Activated T-helper 1 cell treated with anti-CD3 and anti-CD28 coated beads, Interleukin-12 subunit alpha, Interleukin-12 subunit beta, Interleukin-2, Interleukin-4 antibody, amounts not matched to agents 30 ng/mL and 10 ng/mL and 1 ng/mL, durations not matched to agents 14 hours and 24 hours and 36 hours (primary cell): ENCODE measurements around the gene FBXO47. TPM values are rescaled to one million over a fixed set of nuclear protein-coding genes. Genes with fewer than 3 reads are reported as not detected.

Experiments used
- DNase-seq: peaks from one replicate; pipeline ENCODE4 v3.0.0; 2021; ENCODE audit warnings: low spot score
- H3K27ac Mint-ChIP-seq: one replicate; pipeline ENCODE4 v1.8.0; 2021; ENCODE audit warnings: mild to moderate bottlenecking, mixed read lengths
- H3K27me3 Mint-ChIP-seq: one replicate; pipeline ENCODE4 v1.8.0; 2022; ENCODE audit warnings: mild to moderate bottlenecking, moderate library complexity, mixed read lengths; ENCODE audit not compliant: insufficient read depth
- H3K36me3 Mint-ChIP-seq: one replicate; pipeline ENCODE4 v1.8.0; 2021; ENCODE audit warnings: low read depth, mixed read lengths
- H3K4me1 Mint-ChIP-seq: one replicate; pipeline ENCODE4 v1.8.0; 2021; ENCODE audit warnings: low read depth, mixed read lengths
- H3K4me3 Mint-ChIP-seq: one replicate; pipeline ENCODE4 v1.8.0; 2021; ENCODE audit warnings: mild to moderate bottlenecking, moderate library complexity, mixed read lengths
- H3K9me3 Mint-ChIP-seq: one replicate; pipeline ENCODE4 v1.8.0; 2021; ENCODE audit warnings: mixed read lengths
- intact Hi-C: fragments of 100-400 bp; cut with micrococcal nuclease; formaldehyde crosslinking; loops from one replicate; pipeline ENCODE4 v1.15.1; 2024
- total RNA-seq: library from RNA; stranded (reverse); gene quantifications from 2 replicates; pipeline ENCODE4 v1.2.3, GENCODE V29; 2022

Gene FBXO47
- total RNA-seq, 1 donor from 2014 or later, result 0.08 TPM

- no peak for DNase-seq
- Mint-ChIP-seq H3K27me3 (no peaks in the 10 kb centered on the region), H3K4me3 (peak overlapping the region; percentile 74), H3K4me1 (peaks cover 53% of the 10 kb centered on the region), H3K9me3 (no peaks in the 10 kb centered on the region), H3K27ac (peak overlapping the region; percentile 94), H3K36me3 (peaks cover 41% of the 10 kb centered on the region)
- intact Hi-C loops, result loop anchor here (2.0 kb wide), 1 partner anchor 17 kb away; no protein-coding TSS in a partner anchor
Measured at GRCh38 chr17:38899421-38899820, 67.8 kb downstream of the FBXO47 start.

GRCh38 chr17:38898812-38899348 is 68.3 kb downstream of the FBXO47 start:
- Mint-ChIP-seq H3K27me3 (no peaks in the 10 kb centered on the region), H3K36me3 (peaks cover 41% of the 10 kb centered on the region), H3K9me3 (no peaks in the 10 kb centered on the region), H3K27ac (peak overlapping the region; percentile 94), H3K4me1 (peaks cover 58% of the 10 kb centered on the region), H3K4me3 (peak overlapping the region; percentile 74)
- intact Hi-C loops, result loop anchor here (1.0 to 2.0 kb wide), 4 partner anchors 16 to 46 kb away; partner anchors contain the start of gene RPL23
- DNase-seq, result peak; percentile 75

GRCh38 chr17:38898291-38898679 is 68.9 kb downstream of the FBXO47 start:
- intact Hi-C loops, result loop anchor here (1.0 to 2.0 kb wide), 4 partner anchors 15 to 45 kb away; partner anchors contain the start of gene RPL23
- Mint-ChIP-seq H3K4me1 (peaks cover 54% of the 10 kb centered on the region), H3K27ac (peak overlapping the region; percentile 94), H3K36me3 (peaks cover 39% of the 10 kb centered on the region), H3K4me3 (peak overlapping the region; percentile 74), H3K27me3 (no peaks in the 10 kb centered on the region), H3K9me3 (no peaks in the 10 kb centered on the region)
- no peak for DNase-seq

- no peaks in the 10 kb centered on the region for H3K9me3 Mint-ChIP-seq
- H3K4me3 Mint-ChIP-seq, result peak overlapping the region; percentile 74
- peak overlapping the region; percentile 94 for H3K27ac Mint-ChIP-seq
- H3K4me1 Mint-ChIP-seq, result peaks cover 52% of the 10 kb centered on the region
- H3K27me3 Mint-ChIP-seq, result no peaks in the 10 kb centered on the region
- H3K36me3 Mint-ChIP-seq, result peaks cover 36% of the 10 kb centered on the region
- no peak for DNase-seq
- intact Hi-C loops, result loop anchor here (1.0 to 2.0 kb wide), 4 partner anchors 15 to 44 kb away; partner anchors contain the start of gene RPL23
Measured at GRCh38 chr17:38897671-38898290, 69.4 kb downstream of the FBXO47 start.

- H3K36me3 Mint-ChIP-seq, result peaks cover 38% of the 10 kb centered on the region
- H3K27ac Mint-ChIP-seq, result peak overlapping the region; percentile 94
- DNase-seq, result no peak
- H3K27me3 Mint-ChIP-seq, result no peaks in the 10 kb centered on the region
- peaks cover 58% of the 10 kb centered on the region for H3K4me1 Mint-ChIP-seq
- no peaks in the 10 kb centered on the region for H3K9me3 Mint-ChIP-seq
- intact Hi-C loops, result no loop called here
- no peak overlapping the region for H3K4me3 Mint-ChIP-seq
Measured at GRCh38 chr17:38897176-38897575, 70.0 kb downstream of the FBXO47 start.

- Mint-ChIP-seq H3K9me3 (no peaks in the 10 kb centered on the region), H3K4me1 (peaks cover 65% of the 10 kb centered on the region), H3K27ac (peak overlapping the region; percentile 67), H3K36me3 (peaks cover 42% of the 10 kb centered on the region), H3K27me3 (no peaks in the 10 kb centered on the region), H3K4me3 (no peak overlapping the region)
- intact Hi-C loops, result no loop called here
- no peak for DNase-seq
Measured at GRCh38 chr17:38896346-38896954, 70.8 kb downstream of the FBXO47 start.

GRCh38 chr17:38894276-38894675 is 72.9 kb downstream of the FBXO47 start:
- Mint-ChIP-seq H3K4me3 (no peak overlapping the region), H3K4me1 (peaks cover 72% of the 10 kb centered on the region), H3K9me3 (no peaks in the 10 kb centered on the region), H3K36me3 (peaks cover 43% of the 10 kb centered on the region), H3K27me3 (no peaks in the 10 kb centered on the region), H3K27ac (peak overlapping the region; percentile 70)
- intact Hi-C loops, result no loop called here
- DNase-seq, result no peak

- intact Hi-C loops, result no loop called here
- Mint-ChIP-seq H3K36me3 (peaks cover 44% of the 10 kb centered on the region), H3K4me3 (peak overlapping the region; percentile 31), H3K27ac (peak overlapping the region; percentile 70), H3K4me1 (peaks cover 72% of the 10 kb centered on the region), H3K9me3 (no peaks in the 10 kb centered on the region), H3K27me3 (no peaks in the 10 kb centered on the region)
- no peak for DNase-seq
Measured at GRCh38 chr17:38893607-38894006, 73.6 kb downstream of the FBXO47 start.

- Mint-ChIP-seq H3K27me3 (no peaks in the 10 kb centered on the region), H3K4me1 (peaks cover 71% of the 10 kb centered on the region), H3K27ac (no peak overlapping the region), H3K36me3 (peaks cover 43% of the 10 kb centered on the region), H3K9me3 (no peaks in the 10 kb centered on the region), H3K4me3 (peak overlapping the region; percentile 31)
- no peak for DNase-seq
- intact Hi-C loops, result no loop called here
Measured at GRCh38 chr17:38893113-38893512, 74.1 kb downstream of the FBXO47 start.

- peaks cover 66% of the 10 kb centered on the region for H3K4me1 Mint-ChIP-seq
- no peak overlapping the region for H3K4me3 Mint-ChIP-seq
- H3K9me3 Mint-ChIP-seq, result no peaks in the 10 kb centered on the region
- peaks cover 40% of the 10 kb centered on the region for H3K36me3 Mint-ChIP-seq
- DNase-seq, result no peak
- intact Hi-C loops, result no loop called here
- H3K27me3 Mint-ChIP-seq, result no peaks in the 10 kb centered on the region
- H3K27ac Mint-ChIP-seq, result peak overlapping the region; percentile 73
Measured at GRCh38 chr17:38892620-38893019, 74.6 kb downstream of the FBXO47 start.

GRCh38 chr17:38892083-38892482 is 75.1 kb downstream of the FBXO47 start:
- peak overlapping the region; percentile 53 for H3K4me3 Mint-ChIP-seq
- H3K9me3 Mint-ChIP-seq, result no peaks in the 10 kb centered on the region
- peaks cover 61% of the 10 kb centered on the region for H3K4me1 Mint-ChIP-seq
- peak overlapping the region; percentile 81 for H3K27ac Mint-ChIP-seq
- H3K27me3 Mint-ChIP-seq, result no peaks in the 10 kb centered on the region
- intact Hi-C loops, result no loop called here
- DNase-seq, result no peak
- H3K36me3 Mint-ChIP-seq, result peaks cover 38% of the 10 kb centered on the region

- Mint-ChIP-seq H3K36me3 (peaks cover 39% of the 10 kb centered on the region), H3K4me1 (peaks cover 62% of the 10 kb centered on the region), H3K27me3 (no peaks in the 10 kb centered on the region), H3K27ac (peak overlapping the region; percentile 81), H3K9me3 (no peaks in the 10 kb centered on the region), H3K4me3 (peak overlapping the region; percentile 53)
- no peak for DNase-seq
- intact Hi-C loops, result no loop called here
Measured at GRCh38 chr17:38891441-38891840, 75.8 kb downstream of the FBXO47 start.

- Mint-ChIP-seq H3K9me3 (no peaks in the 10 kb centered on the region), H3K36me3 (peaks cover 40% of the 10 kb centered on the region), H3K27me3 (no peaks in the 10 kb centered on the region), H3K4me3 (peak overlapping the region; percentile 36), H3K4me1 (peaks cover 69% of the 10 kb centered on the region), H3K27ac (peak overlapping the region; percentile 81)
- DNase-seq, result no peak
- intact Hi-C loops, result no loop called here
Measured at GRCh38 chr17:38890410-38890746, 76.8 kb downstream of the FBXO47 start.
